HUES48 (cell line): ENCODE data around the gene CRLF3.

Experiments used
- H3K27ac ChIP-seq: one replicate; pipeline ENCODE4 v1.7.0; 2013; ENCODE audit warnings: low read depth, low read length, inconsistent platforms
- H3K27me3 ChIP-seq: 2 replicates; pipeline ENCODE4 v1.6.1; 2013; ENCODE audit warnings: mild to moderate bottlenecking, low read length; ENCODE audit not compliant: control insufficient read depth, insufficient read depth
- H3K36me3 ChIP-seq: 2 replicates; pipeline ENCODE4 v1.6.1; 2013; ENCODE audit warnings: low read length; ENCODE audit not compliant: control insufficient read depth, insufficient read depth
- H3K4me1 ChIP-seq: 2 replicates; pipeline ENCODE4 v1.6.1; 2013; ENCODE audit warnings: mild to moderate bottlenecking, low read length; ENCODE audit not compliant: control insufficient read depth, insufficient read depth
- H3K4me3 ChIP-seq: 2 replicates; pipeline ENCODE4 v1.5.1; 2013; ENCODE audit warnings: mild to moderate bottlenecking, low read depth, low read length
- H3K9ac ChIP-seq: 2 replicates; pipeline ENCODE4 v1.6.1; 2013; ENCODE audit warnings: mild to moderate bottlenecking, low read depth, low read length, moderate library complexity
- H3K9me3 ChIP-seq: 2 replicates; pipeline ENCODE4 v1.6.1; 2013; ENCODE audit warnings: low read length; ENCODE audit not compliant: control insufficient read depth, insufficient read depth

The CRLF3 gene

GRCh38 chr17:30812218-30813177 lies 12.0 kb downstream of the CRLF3 start:
- Histone ChIP-seq H3K36me3 (peaks cover 7% of the 10 kb centered on the region; the same call in 1 of the 2 replicates), H3K9me3 (no peaks in the 10 kb centered on the region), H3K27me3 (no peaks in the 10 kb centered on the region), H3K9ac (no peak overlapping the region), H3K4me3 (no peak overlapping the region), H3K4me1 (peaks cover 7% of the 10 kb centered on the region), H3K27ac (no peak overlapping the region)

- Histone ChIP-seq H3K27me3 (no peaks in the 10 kb centered on the region), H3K4me3 (no peak overlapping the region), H3K4me1 (peaks cover 11% of the 10 kb centered on the region), H3K27ac (no peak overlapping the region), H3K36me3 (peaks cover 7% of the 10 kb centered on the region; the same call in 1 of the 2 replicates), H3K9ac (no peak overlapping the region), H3K9me3 (no peaks in the 10 kb centered on the region)
Observed at GRCh38 chr17:30809867-30810266, 14.6 kb downstream of the CRLF3 start.

- peaks cover 11% of the 10 kb centered on the region for H3K4me1 ChIP-seq
- H3K36me3 ChIP-seq = peaks cover 16% of the 10 kb centered on the region
- H3K9ac ChIP-seq = no peak overlapping the region
- no peaks in the 10 kb centered on the region for H3K9me3 ChIP-seq
- no peak overlapping the region for H3K4me3 ChIP-seq
- H3K27ac ChIP-seq = no peak overlapping the region
- no peaks in the 10 kb centered on the region for H3K27me3 ChIP-seq
Observed at GRCh38 chr17:30808785-30809286, 15.7 kb downstream of the CRLF3 start.

- Histone ChIP-seq H3K4me1 (peaks cover 11% of the 10 kb centered on the region), H3K9ac (no peak overlapping the region), H3K27ac (no peak overlapping the region), H3K9me3 (no peaks in the 10 kb centered on the region), H3K4me3 (no peak overlapping the region), H3K27me3 (no peaks in the 10 kb centered on the region), H3K36me3 (peaks cover 26% of the 10 kb centered on the region)
Observed at GRCh38 chr17:30807896-30808295, 16.6 kb downstream of the CRLF3 start.

- Histone ChIP-seq H3K27me3 (no peaks in the 10 kb centered on the region), H3K27ac (peak overlapping the region; percentile 59), H3K4me1 (peaks cover 11% of the 10 kb centered on the region), H3K9me3 (no peaks in the 10 kb centered on the region), H3K9ac (no peak overlapping the region), H3K36me3 (peaks cover 44% of the 10 kb centered on the region), H3K4me3 (no peak overlapping the region)
Observed at GRCh38 chr17:30805944-30806456, 18.5 kb downstream of the CRLF3 start.

- H3K36me3 ChIP-seq = peaks cover 60% of the 10 kb centered on the region
- H3K4me3 ChIP-seq = no peak overlapping the region
- no peaks in the 10 kb centered on the region for H3K27me3 ChIP-seq
- H3K27ac ChIP-seq = no peak overlapping the region
- no peaks in the 10 kb centered on the region for H3K9me3 ChIP-seq
- peaks cover 5% of the 10 kb centered on the region for H3K4me1 ChIP-seq
- no peak overlapping the region for H3K9ac ChIP-seq
Observed at GRCh38 chr17:30801671-30802070, 22.8 kb downstream of the CRLF3 start.

GRCh38 chr17:30796016-30796415 lies 28.5 kb downstream of the CRLF3 start:
- no peak overlapping the region for H3K9ac ChIP-seq
- H3K36me3 ChIP-seq = peaks cover 71% of the 10 kb centered on the region
- H3K4me1 ChIP-seq = no peaks in the 10 kb centered on the region
- no peak overlapping the region for H3K27ac ChIP-seq
- no peaks in the 10 kb centered on the region for H3K9me3 ChIP-seq
- H3K4me3 ChIP-seq = no peak overlapping the region
- no peaks in the 10 kb centered on the region for H3K27me3 ChIP-seq

- Histone ChIP-seq H3K27me3 (no peaks in the 10 kb centered on the region), H3K4me3 (no peak overlapping the region), H3K9ac (no peak overlapping the region), H3K4me1 (no peaks in the 10 kb centered on the region), H3K36me3 (peaks cover 76% of the 10 kb centered on the region), H3K9me3 (no peaks in the 10 kb centered on the region), H3K27ac (no peak overlapping the region)
Observed at GRCh38 chr17:30794372-30794771, 30.1 kb downstream of the CRLF3 start.

GRCh38 chr17:30793282-30793977 lies 31.1 kb downstream of the CRLF3 start:
- Histone ChIP-seq H3K27ac (no peak overlapping the region), H3K9ac (no peak overlapping the region), H3K4me1 (no peaks in the 10 kb centered on the region), H3K36me3 (peaks cover 82% of the 10 kb centered on the region), H3K4me3 (no peak overlapping the region), H3K27me3 (no peaks in the 10 kb centered on the region), H3K9me3 (no peaks in the 10 kb centered on the region)

- H3K9ac ChIP-seq = no peak overlapping the region
- H3K36me3 ChIP-seq = peaks cover 85% of the 10 kb centered on the region
- no peaks in the 10 kb centered on the region for H3K27me3 ChIP-seq
- H3K4me3 ChIP-seq = no peak overlapping the region
- H3K4me1 ChIP-seq = no peaks in the 10 kb centered on the region
- H3K9me3 ChIP-seq = no peaks in the 10 kb centered on the region
- H3K27ac ChIP-seq = no peak overlapping the region
Observed at GRCh38 chr17:30790279-30790678, 34.2 kb downstream of the CRLF3 start.

- H3K27me3 ChIP-seq = no peaks in the 10 kb centered on the region
- no peaks in the 10 kb centered on the region for H3K9me3 ChIP-seq
- no peak overlapping the region for H3K27ac ChIP-seq
- peaks cover 84% of the 10 kb centered on the region for H3K36me3 ChIP-seq
- no peak overlapping the region for H3K9ac ChIP-seq
- no peak overlapping the region for H3K4me3 ChIP-seq
- no peaks in the 10 kb centered on the region for H3K4me1 ChIP-seq
Observed at GRCh38 chr17:30788918-30789317, 35.6 kb downstream of the CRLF3 start.
